H1 (cell line): ENCODE data around the gene PROSER2. TPM values are rescaled to one million over a fixed set of nuclear protein-coding genes. Genes with fewer than 3 reads are reported as not detected.

Experiments used
- CTCF ChIA-PET: fragments of 300-600 bp; sonication (Branson Sonifier 250); formaldehyde crosslinking; loops from one replicate; lab custom pipeline; 2021; ENCODE audit not compliant: partially characterized antibody; lab: Charles Lee
- POLR2A ChIA-PET: fragments of 300-600 bp; sonication (Branson Sonifier 250); formaldehyde crosslinking; loops from one replicate; lab custom pipeline; 2021; ENCODE audit warnings: inconsistent platforms; ENCODE audit not compliant: partially characterized antibody; lab: Charles Lee
- DNase-seq, 2 experiments: peaks; one replicate each; pipeline versions ENCODE4 v3.0.0 to v3.0.0-alpha.2; 2010 to 2022; ENCODE audit warnings: low spot score in 2 of 2, low read depth in 1 of 2, mixed read lengths in 1 of 2
- FAIRE-seq: peaks from 2 replicates; lab custom pipeline; 2011; peaks lifted over from hg19 to GRCh38; lab: Jason Lieb, UNC
- H2AFZ ChIP-seq: 2 replicates; pipeline ENCODE4 v1.8.1; 2012; ENCODE audit warnings: low read length, inconsistent platforms
- H2AK5ac ChIP-seq: 2 replicates; pipeline ENCODE4 v1.6.1; 2013; ENCODE audit warnings: low read depth, low read length
- H2BK120ac ChIP-seq: replicated peaks from 2 replicates; pipeline ENCODE3; 2013; ENCODE audit warnings: low read depth, low read length, inconsistent platforms
- H2BK12ac ChIP-seq: 2 replicates; pipeline ENCODE4 v1.6.1; 2013; ENCODE audit warnings: low read depth, low read length
- H2BK15ac ChIP-seq: 2 replicates; pipeline ENCODE4 v1.6.1; 2013; ENCODE audit warnings: low read length
- H2BK20ac ChIP-seq: 2 replicates; pipeline ENCODE4 v1.6.1; 2013; ENCODE audit warnings: low read length
- H2BK5ac ChIP-seq: 2 replicates; pipeline ENCODE4 v1.6.1; 2013; ENCODE audit warnings: low read depth, low read length
- H3K14ac ChIP-seq: 2 replicates; pipeline ENCODE4 v1.6.1; 2013; ENCODE audit warnings: inconsistent platforms; ENCODE audit not compliant: insufficient read length
- H3K18ac ChIP-seq: 2 replicates; pipeline ENCODE4 v1.6.1; 2013; ENCODE audit warnings: low read length; ENCODE audit errors: extremely low read depth
- H3K23ac ChIP-seq: 2 replicates; pipeline ENCODE4 v1.6.1; 2013; ENCODE audit warnings: inconsistent platforms; ENCODE audit not compliant: insufficient read length
- H3K23me2 ChIP-seq: 2 replicates; pipeline ENCODE4 v1.6.1; 2013; ENCODE audit warnings: low read depth, low read length
- H3K27ac ChIP-seq: 2 replicates; pipeline ENCODE4 v1.6.1; 2011; ENCODE audit warnings: low read depth, low read length, inconsistent platforms
- H3K27me3 ChIP-seq, 4 experiments: replicated peaks in 1 of 4; 1 replicate in 1 of 4; 2 replicates in 3 of 4; pipeline versions ENCODE4 v1.6.1 to v1.8.1; 2011 to 2013; ENCODE audit warnings: low read length in 3 of 4, mild to moderate bottlenecking in 3 of 4, inconsistent platforms in 2 of 4, mixed read lengths in 2 of 4, moderate library complexity in 1 of 4; ENCODE audit not compliant: control insufficient read depth in 3 of 4, insufficient read depth in 3 of 4; ENCODE audit errors: extremely low read depth in 1 of 4
- H3K36me3 ChIP-seq, 4 experiments: 2 replicates each; pipeline versions ENCODE4 v1.6.1 to v1.8.1; 2011 to 2013; ENCODE audit warnings: mild to moderate bottlenecking in 4 of 4, low read length in 3 of 4, moderate library complexity in 2 of 4, control low read depth in 1 of 4, inconsistent platforms in 1 of 4; ENCODE audit not compliant: insufficient read depth in 4 of 4, control insufficient read depth in 2 of 4
- H3K4ac ChIP-seq: replicated peaks from 2 replicates; pipeline ENCODE3; 2013; ENCODE audit warnings: low read length, low read depth, mixed read lengths, inconsistent platforms; ENCODE audit not compliant: insufficient read length
- H3K4me1 ChIP-seq, 4 experiments: replicated peaks in 1 of 4; 1 replicate in 1 of 4; 2 replicates in 3 of 4; pipeline versions ENCODE4 v1.6.1 to v1.8.1; 2011 to 2013; ENCODE audit warnings: low read length in 3 of 4, inconsistent platforms in 2 of 4, mixed read lengths in 1 of 4; ENCODE audit not compliant: insufficient read depth in 4 of 4, control insufficient read depth in 3 of 4
- H3K4me2 ChIP-seq, 2 experiments: 2 replicates each; pipeline versions ENCODE4 v1.6.1 to v1.8.1; 2011 to 2013; ENCODE audit warnings: low read depth in 2 of 2, low read length in 2 of 2, control low read depth in 1 of 2, inconsistent platforms in 1 of 2, mild to moderate bottlenecking in 1 of 2; ENCODE audit not compliant: insufficient read depth in 1 of 2
- H3K4me3 ChIP-seq, 4 experiments: fragments of 200-600, 300-600 bp in 1 of 4; sonication (generic), shearing (Covaris generic), sonication (Bioruptor Twin) in 1 of 4; 2 replicates each; pipeline versions ENCODE4 v1.5.1 to v1.8.1; 2011 to 2016; ENCODE audit warnings: low read length in 4 of 4, low read depth in 3 of 4, control low read depth in 2 of 4, inconsistent platforms in 2 of 4, mild to moderate bottlenecking in 2 of 4, mixed read lengths in 1 of 4, moderate library complexity in 1 of 4; ENCODE audit not compliant: insufficient read depth in 2 of 4; ENCODE audit errors: extremely low read depth in 1 of 4
- H3K56ac ChIP-seq: replicated peaks from 2 replicates; pipeline ENCODE3; 2013; ENCODE audit warnings: low read depth, mild to moderate bottlenecking, mixed read lengths, low read length, inconsistent platforms; ENCODE audit not compliant: insufficient read length
- H3K79me1 ChIP-seq: 2 replicates; pipeline ENCODE4 v1.6.1; 2013; ENCODE audit warnings: low read depth, low read length, control low read depth
- H3K79me2 ChIP-seq, 2 experiments: 2 replicates each; pipeline versions ENCODE4 v1.6.1 to v1.8.1; 2012 to 2013; ENCODE audit warnings: low read length in 2 of 2, mild to moderate bottlenecking in 2 of 2, inconsistent platforms in 1 of 2; ENCODE audit not compliant: insufficient read depth in 2 of 2, control insufficient read depth in 1 of 2
- H3K9ac ChIP-seq, 4 experiments: replicated peaks in 1 of 4; 1 replicate in 1 of 4; 2 replicates in 3 of 4; pipeline versions ENCODE4 v1.6.1 to v1.8.1; 2011 to 2013; ENCODE audit warnings: low read depth in 3 of 4, low read length in 3 of 4, control low read depth in 2 of 4, mild to moderate bottlenecking in 2 of 4, moderate library complexity in 2 of 4, inconsistent platforms in 1 of 4; ENCODE audit errors: extremely low read depth in 1 of 4
- H3K9me3 ChIP-seq, 2 experiments: 2 replicates each; pipeline versions ENCODE4 v1.6.1 to v1.8.1; 2012 to 2013; ENCODE audit warnings: mild to moderate bottlenecking in 2 of 2, moderate library complexity in 2 of 2, control low read depth in 1 of 2, inconsistent platforms in 1 of 2, low read depth in 1 of 2, low read length in 1 of 2, mixed read lengths in 1 of 2; ENCODE audit not compliant: insufficient read depth in 2 of 2
- H4K20me1 ChIP-seq, 2 experiments: replicated peaks in 1 of 2; 2 replicates each; pipeline versions ENCODE3 to v1.8.1; 2011 to 2013; ENCODE audit warnings: inconsistent platforms in 2 of 2, low read length in 2 of 2, mild to moderate bottlenecking in 1 of 2; ENCODE audit not compliant: insufficient read depth in 2 of 2, control insufficient read depth in 1 of 2
- H4K5ac ChIP-seq: 2 replicates; pipeline ENCODE4 v1.6.1; 2013; ENCODE audit warnings: low read length, low read depth, mixed read lengths, inconsistent platforms; ENCODE audit not compliant: insufficient read length
- H4K8ac ChIP-seq: 2 replicates; pipeline ENCODE4 v1.8.0; 2013; ENCODE audit warnings: mild to moderate bottlenecking, moderate library complexity, low read length, inconsistent platforms; ENCODE audit not compliant: insufficient read depth; ENCODE audit errors: extremely low read depth
- H4K91ac ChIP-seq: replicated peaks from 2 replicates; pipeline ENCODE3; 2013; ENCODE audit warnings: low read length, mixed read lengths, inconsistent platforms; ENCODE audit not compliant: insufficient read length
- PHF8 ChIP-seq: fragments of 200-600 bp; sonication (generic); conservative IDR thresholded peaks from 2 replicates; pipeline ENCODE4 v1.7.1; 2012; ENCODE audit warnings: low read depth, mild to moderate bottlenecking, inconsistent platforms, low read length, moderate library complexity
- ZNF274 ChIP-seq: IDR thresholded peaks from 2 replicates; pipeline ENCODE4 v1.7.0; 2012; ENCODE audit warnings: low read length, borderline replicate concordance; ENCODE audit errors: extremely low read depth
- WGBS, 2 experiments: shearing (Covaris generic) in 1 of 2; methylation state at CpG; one replicate each; pipeline versions ENCODE4 v1.1.6 to v1.1.7; 2013 to 2015; ENCODE audit warnings: low lambda C conversion rate in 2 of 2, mixed read lengths in 2 of 2, inconsistent platforms in 1 of 2, low coverage in 1 of 2, missing lambda C conversion rate in 1 of 2; ENCODE audit not compliant: insufficient replicate concordance in 2 of 2, insufficient coverage in 1 of 2, insufficient read length in 1 of 2; ENCODE audit errors: extremely low coverage in 1 of 2, missing lambda C conversion rate in 1 of 2; 5-methylcytosine and 5-hydroxymethylcytosine counted together
- polyA plus RNA-seq, 7 experiments: library from polyadenylated mRNA; depleted of rRNA in 3 of 7; stranded (reverse) in 5 of 7; unstranded in 2 of 7; fragments of >200 nt in 5 of 7; fragments of 200-250 nt in 2 of 7; gene quantifications; 1 replicate in 5 of 7; 2 replicates in 1 of 7; 4 replicates in 1 of 7; pipeline versions ENCODE4 v1.2.1 to v1.2.3, GENCODE V29; 2011 to 2013; ENCODE audit warnings: missing spikeins in 2 of 7, mixed read lengths in 2 of 7
- total RNA-seq: library from RNA; stranded (reverse); fragmentation: NEBNext Ultra II Directional; extraction: Animal tissue kit (Norgen Biotek cat#: 25700); gene quantifications from 2 replicates; pipeline ENCODE4 v1.2.1, GENCODE V29; 2021

Gene PROSER2
- total and polyA plus RNA-seq, 2 of the 8 experiments (the other 6 are each of a cell fraction or from before 2014, with no cell fraction given) = 3.9 to 13.7 TPM

- WGBS, 2 experiments = 80% methylated on average over 8 of the region's 8 CpGs; no CpG with 5 or more reads in 1 of the 2 experiments
- Histone ChIP-seq H3K23me2 (no peaks in the 10 kb centered on the region), H4K5ac (no peak overlapping the region)
Observed at GRCh38 chr10:11849911-11850310, 26.8 kb downstream of the PROSER2 start.

More at GRCh38 chr10:11849911-11850310, 26.8 kb downstream of the PROSER2 start:
- H3K27ac ChIP-seq = no peak overlapping the region
- peaks cover 2 to 4% of the 10 kb centered on the region in 2 experiments for H4K20me1 ChIP-seq
- ChIA-PET POLR2A (interaction anchor here (1.4 kb wide), 1 partner anchor 13 kb away, joined by 3 read pairs; no protein-coding TSS in a partner anchor), CTCF (interaction anchor here (0.7 to 1.2 kb wide), 4 partner anchors 13 to 62 kb away, joined by 3 read pairs; no protein-coding TSS in a partner anchor)
- H3K18ac ChIP-seq = no peak overlapping the region
- FAIRE-seq = no peak
- no peak overlapping the region for H3K4ac ChIP-seq
- H3K56ac ChIP-seq = no peak overlapping the region
- H3K79me1 ChIP-seq = 0 out of 2 replicates have a peak, but pooled peaks cover 2% of the 10 kb centered on the region
- no peak overlapping the region for H2BK12ac ChIP-seq
- H3K27me3 ChIP-seq = no peaks in the 10 kb centered on the region
- no peak overlapping the region for H3K14ac ChIP-seq
- H3K9ac ChIP-seq = no peak overlapping the region; a peak in 1 of 7 replicates
- H2AFZ ChIP-seq = no peak overlapping the region
- no peaks in the 10 kb centered on the region for H3K79me2 ChIP-seq
- H2BK5ac ChIP-seq = no peak overlapping the region
- H2BK15ac ChIP-seq = no peak overlapping the region
- TF ChIP-seq PHF8 = no peak
- TF ChIP-seq ZNF274 = no peak
- H3K9me3 ChIP-seq = no peaks in the 10 kb centered on the region
- no peak overlapping the region for H2BK120ac ChIP-seq
- H4K91ac ChIP-seq = no peak overlapping the region
- no peak overlapping the region for H3K4me2 ChIP-seq
- no peak overlapping the region for H3K23ac ChIP-seq
- peaks cover 0 to 6% (median 0%) of the 10 kb centered on the region in 4 experiments; a peak in 1 of 8 replicates for H3K36me3 ChIP-seq
- no peak overlapping the region for H2BK20ac ChIP-seq
- H3K4me3 ChIP-seq = no peak overlapping the region
- H2AK5ac ChIP-seq = no peak overlapping the region
- H4K8ac ChIP-seq = no peak overlapping the region
- no peak for DNase-seq
- H3K4me1 ChIP-seq = no peaks in the 10 kb centered on the region
